Activated CD4-positive, alpha-beta T cell treated with anti-CD3 and anti-CD28 coated beads, Interleukin-2, Interleukin-6, amounts not matched to agents 100 ng/mL and 50 ng/mL, durations not matched to agents 16 hours and 8 hours (primary cell): Measurements from ENCODE around the gene POLR3K.
"Not testable (repeated sequence)": the region's sequence is repeated elsewhere in the genome, so short reads cannot be mapped to it uniquely, and the experiment has no call there.

Experiments
- DNase-seq: peaks from one replicate; pipeline ENCODE4 v3.0.0-alpha.2; 2020

The POLR3K gene

GRCh38 chr16:63998-64913 lies 10.8 kb upstream of the POLR3K start:
- DNase-seq: no peak

GRCh38 chr16:63466-63865 lies 10.1 kb upstream of the POLR3K start:
- no peak for DNase-seq

- DNase-seq: no peak
Observed at GRCh38 chr16:62968-63391, 9.6 kb upstream of the POLR3K start.

GRCh38 chr16:62283-62967 lies 9.0 kb upstream of the POLR3K start:
- DNase-seq: no peak

GRCh38 chr16:61879-62281 lies 8.5 kb upstream of the POLR3K start:
- no peak for DNase-seq

- no peak for DNase-seq
Observed at GRCh38 chr16:60929-61878, 7.8 kb upstream of the POLR3K start.

- no peak for DNase-seq
Observed at GRCh38 chr16:60166-60565, 6.8 kb upstream of the POLR3K start.

GRCh38 chr16:59440-60059 lies 6.1 kb upstream of the POLR3K start:
- DNase-seq: no peak

GRCh38 chr16:58491-59439 lies 5.4 kb upstream of the POLR3K start:
- DNase-seq: no peak

- DNase-seq: no peak
Observed at GRCh38 chr16:57711-58110, 4.3 kb upstream of the POLR3K start.

GRCh38 chr16:56231-56927 lies 3.0 kb upstream of the POLR3K start:
- no peak for DNase-seq

GRCh38 chr16:55571-56136 lies 2.2 kb upstream of the POLR3K start:
- no peak for DNase-seq

GRCh38 chr16:54237-54581 lies 801 bp upstream of the POLR3K start:
- DNase-seq: no peak

GRCh38 chr16:50769-51591 lies 2.4 kb downstream of the POLR3K start:
- no peak for DNase-seq

- DNase-seq: no peak
Observed at GRCh38 chr16:47234-47633, 6.2 kb downstream of the POLR3K start.

- not testable (repeated sequence) for DNase-seq
Observed at GRCh38 chr16:46510-46909, 6.9 kb downstream of the POLR3K start.

GRCh38 chr16:45454-45853 lies 8.0 kb downstream of the POLR3K start:
- DNase-seq: no peak

GRCh38 chr16:44655-45054 lies 8.8 kb downstream of the POLR3K start:
- DNase-seq: no peak

- no peak for DNase-seq
Observed at GRCh38 chr16:43294-43693, 10.1 kb downstream of the POLR3K start.

- DNase-seq: no peak
Observed at GRCh38 chr16:42691-43090, 10.7 kb downstream of the POLR3K start.
